HEK293 (cell line): ENCODE measurements around the gene TFG.

Experiments used
- CTCF ChIA-PET: fragments of 350-600 bp; formaldehyde crosslinking; extraction: SDS; loops from one replicate; lab custom pipeline; 2021; ENCODE audit warnings: antibody characterized with exemption; lab: Yijun Ruan, JAX
- POLR2A ChIA-PET: fragments of 300-600 bp; formaldehyde crosslinking; extraction: SDS; loops from one replicate; lab custom pipeline; 2020; ENCODE audit warnings: antibody characterized with exemption, inconsistent platforms; lab: Yijun Ruan, JAX
- H3K27ac ChIP-seq: fragments of 200-500 bp; sonication (Bioruptor generic); 2 replicates; pipeline ENCODE4 v1.5.1; 2014; ENCODE audit warnings: low read depth, low read length, control low read depth, inconsistent platforms; ENCODE audit errors: extremely low read depth
- H3K36me3 ChIP-seq, 2 experiments: fragments of 200-500 bp in 1 of 2; sonication (Bioruptor generic) in 1 of 2; 1 replicate in 1 of 2; 2 replicates in 1 of 2; pipeline ENCODE4 v1.5.1; 2014 to 2017; ENCODE audit warnings: inconsistent platforms in 2 of 2, low read length in 2 of 2; ENCODE audit not compliant: control insufficient read depth in 2 of 2, insufficient read depth in 1 of 2
- H3K4me1 ChIP-seq: fragments of 200-500 bp; sonication (Bioruptor generic); 2 replicates; pipeline ENCODE4 v1.5.1; 2014; ENCODE audit warnings: mild to moderate bottlenecking, low read length, inconsistent platforms; ENCODE audit not compliant: control insufficient read depth, insufficient read depth
- H3K4me3 ChIP-seq: 2 replicates; pipeline ENCODE4 v1.5.1; 2011; ENCODE audit warnings: low read depth, mild to moderate bottlenecking, control low read depth, low read length, moderate library complexity
- H3K9me3 ChIP-seq: fragments of 200-500 bp; sonication (Bioruptor generic); 2 replicates; pipeline ENCODE4 v1.5.1; 2014; ENCODE audit warnings: low read depth, low read length, inconsistent platforms; ENCODE audit not compliant: control insufficient read depth, insufficient read depth
- FEZF1 ChIP-seq: fragments of 450-650 bp; formaldehyde crosslinking; IDR thresholded peaks from 2 replicates; pipeline ENCODE4 v1.5.1; 2016; ENCODE audit warnings: missing biosample characterization, missing genetic modification characterization
- GFI1B ChIP-seq: fragments of 450-650 bp; formaldehyde crosslinking; IDR thresholded peaks from 2 replicates; pipeline ENCODE4 v1.5.1; 2016; ENCODE audit warnings: missing biosample characterization, missing genetic modification characterization
- GLI2 ChIP-seq: fragments of 450-650 bp; formaldehyde crosslinking; IDR thresholded peaks from 2 replicates; pipeline ENCODE4; 2017; ENCODE audit warnings: missing biosample characterization, missing genetic modification characterization, low read depth, borderline replicate concordance
- HIC1 ChIP-seq: fragments of 450-650 bp; formaldehyde crosslinking; IDR thresholded peaks from 2 replicates; pipeline ENCODE4 v1.5.1; 2016; ENCODE audit warnings: missing biosample characterization, missing genetic modification characterization
- KLF1 ChIP-seq: fragments of 450-650 bp; formaldehyde crosslinking; IDR thresholded peaks from 2 replicates; pipeline ENCODE4 v1.5.1; 2016; ENCODE audit warnings: missing biosample characterization, missing genetic modification characterization
- KLF10 ChIP-seq: fragments of 450-650 bp; IDR thresholded peaks from 2 replicates; pipeline ENCODE4 v1.5.1; 2018; ENCODE audit warnings: missing biosample characterization, mild to moderate bottlenecking, missing genetic modification characterization
- KLF16 ChIP-seq: fragments of 450-650 bp; formaldehyde crosslinking; IDR thresholded peaks from 2 replicates; pipeline ENCODE4 v1.5.1; 2017; ENCODE audit warnings: missing biosample characterization, missing genetic modification characterization
- KLF7 ChIP-seq: fragments of 450-650 bp; formaldehyde crosslinking; IDR thresholded peaks from 2 replicates; pipeline ENCODE4 v1.5.1; 2016; ENCODE audit warnings: missing biosample characterization, missing genetic modification characterization, borderline replicate concordance
- SCRT1 ChIP-seq: fragments of 450-650 bp; formaldehyde crosslinking; IDR thresholded peaks from 2 replicates; pipeline ENCODE4 v1.5.1; 2016; ENCODE audit warnings: missing biosample characterization, missing genetic modification characterization, borderline replicate concordance
- SCRT2 ChIP-seq: fragments of 450-650 bp; formaldehyde crosslinking; IDR thresholded peaks from 2 replicates; pipeline ENCODE4 v1.5.1; 2016; ENCODE audit warnings: missing biosample characterization, missing genetic modification characterization
- WT1 ChIP-seq: fragments of 450-650 bp; formaldehyde crosslinking; IDR thresholded peaks from 2 replicates; pipeline ENCODE4 v1.5.1; 2016; ENCODE audit warnings: missing biosample characterization, missing genetic modification characterization
- ZBTB11 ChIP-seq: fragments of 450-650 bp; formaldehyde crosslinking; conservative IDR thresholded peaks from 2 replicates; pipeline ENCODE4 v1.5.1; 2016; ENCODE audit warnings: low read depth, missing biosample characterization, missing genetic modification characterization
- ZFP37 ChIP-seq: fragments of 450-650 bp; formaldehyde crosslinking; IDR thresholded peaks from 2 replicates; pipeline ENCODE4 v1.5.1; 2016; ENCODE audit warnings: missing biosample characterization, missing genetic modification characterization
- ZNF140 ChIP-seq: fragments of 450-650 bp; formaldehyde crosslinking; IDR thresholded peaks from 2 replicates; pipeline ENCODE4 v1.5.1; 2016; ENCODE audit warnings: missing biosample characterization, missing genetic modification characterization
- ZNF24 ChIP-seq: fragments of 450-650 bp; formaldehyde crosslinking; IDR thresholded peaks from 2 replicates; pipeline ENCODE4 v1.5.1; 2016; ENCODE audit warnings: missing biosample characterization, missing genetic modification characterization
- ZNF324 ChIP-seq: fragments of 450-650 bp; formaldehyde crosslinking; IDR thresholded peaks from 2 replicates; pipeline ENCODE4 v1.5.1; 2016; ENCODE audit warnings: missing biosample characterization, missing genetic modification characterization
- ZNF394 ChIP-seq: fragments of 450-650 bp; formaldehyde crosslinking; IDR thresholded peaks from 2 replicates; pipeline ENCODE4 v1.5.1; 2016; ENCODE audit warnings: missing biosample characterization, missing genetic modification characterization, mild to moderate bottlenecking, moderate library complexity, borderline replicate concordance
- ZNF404 ChIP-seq: fragments of 450-650 bp; formaldehyde crosslinking; IDR thresholded peaks from 2 replicates; pipeline ENCODE4 v1.5.1; 2017; ENCODE audit warnings: missing biosample characterization, missing genetic modification characterization
- ZNF521 ChIP-seq: fragments of 450-650 bp; formaldehyde crosslinking; IDR thresholded peaks from 2 replicates; pipeline ENCODE4 v1.5.1; 2017; ENCODE audit warnings: missing biosample characterization, mild to moderate bottlenecking, missing genetic modification characterization
- ZNF548 ChIP-seq: fragments of 450-650 bp; formaldehyde crosslinking; IDR thresholded peaks from 2 replicates; pipeline ENCODE4 v1.5.1; 2016; ENCODE audit warnings: missing biosample characterization, missing genetic modification characterization
- ZNF555 ChIP-seq: fragments of 450-650 bp; formaldehyde crosslinking; conservative IDR thresholded peaks from 2 replicates; pipeline ENCODE4 v1.5.1; 2017; ENCODE audit warnings: missing biosample characterization, mild to moderate bottlenecking, missing genetic modification characterization, inconsistent platforms
- ZNF707 ChIP-seq: fragments of 450-650 bp; formaldehyde crosslinking; IDR thresholded peaks from 2 replicates; pipeline ENCODE4 v1.5.1; 2016; ENCODE audit warnings: missing biosample characterization, missing genetic modification characterization
- ZSCAN4 ChIP-seq: fragments of 450-650 bp; formaldehyde crosslinking; IDR thresholded peaks from 2 replicates; pipeline ENCODE4 v1.5.1; 2017; ENCODE audit warnings: missing biosample characterization, missing genetic modification characterization
- TF ChIP-seq, protein P1 (sequence below): fragments of 450-650 bp; formaldehyde crosslinking; IDR thresholded peaks from 2 replicates; pipeline ENCODE4 v1.5.1; 2016; ENCODE audit warnings: missing biosample characterization, missing genetic modification characterization

The TFG gene

GRCh38 chr3:100700708-100701107 is 8.6 kb upstream of the TFG start:
- POLR2A ChIA-PET = no interaction called here
- Histone ChIP-seq H3K4me1 (no peaks in the 10 kb centered on the region), H3K9me3 (no peaks in the 10 kb centered on the region), H3K4me3 (no peak overlapping the region), H3K27ac (no peak overlapping the region), H3K36me3 (no peaks in the 10 kb centered on the region)
- CTCF ChIA-PET = interaction anchor here (0.7 kb wide), 1 partner anchor 237 kb away, joined by 4 read pairs; no protein-coding TSS in a partner anchor
- TF ChIP-seq ZNF24 (tag by site-specific recombination) = no peak
- no peak for TF ChIP-seq ZNF394 (tag by site-specific recombination)
- no peak for TF ChIP-seq ZNF548
- no peak for TF ChIP-seq KLF10 (tag by site-specific recombination)
- TF ChIP-seq ZNF555 = no peak
- TF ChIP-seq KLF7 = no peak
- no peak for TF ChIP-seq ZNF140 (tag by site-specific recombination)
- no peak for TF ChIP-seq FEZF1
- TF ChIP-seq HIC1 (tag by site-specific recombination) = no peak
- TF ChIP-seq ZNF404 (tag by site-specific recombination) = no peak
- TF ChIP-seq ZNF521 (tag by site-specific recombination) = no peak
- no peak for TF ChIP-seq GFI1B (tag by site-specific recombination)
- no peak for TF ChIP-seq ZFP37 (tag by site-specific recombination)
- TF ChIP-seq ZNF707 (tag by site-specific recombination) = no peak

GRCh38 chr3:100702082-100702979 is 7.0 kb upstream of the TFG start:
- Histone ChIP-seq H3K36me3 (no peaks in the 10 kb centered on the region), H3K9me3 (no peaks in the 10 kb centered on the region), H3K27ac (no peak overlapping the region), H3K4me1 (no peaks in the 10 kb centered on the region), H3K4me3 (no peak overlapping the region)
- ChIA-PET POLR2A (no interaction called here), CTCF (no interaction called here)
- no peak for TF ChIP-seq KLF1
- no peak for TF ChIP-seq SCRT1 (tag by site-specific recombination)
- TF ChIP-seq SCRT2 = no peak
- no peak for TF ChIP-seq GLI2
- TF ChIP-seq KLF16 (tag by site-specific recombination) = no peak
- TF ChIP-seq, protein P1, sequence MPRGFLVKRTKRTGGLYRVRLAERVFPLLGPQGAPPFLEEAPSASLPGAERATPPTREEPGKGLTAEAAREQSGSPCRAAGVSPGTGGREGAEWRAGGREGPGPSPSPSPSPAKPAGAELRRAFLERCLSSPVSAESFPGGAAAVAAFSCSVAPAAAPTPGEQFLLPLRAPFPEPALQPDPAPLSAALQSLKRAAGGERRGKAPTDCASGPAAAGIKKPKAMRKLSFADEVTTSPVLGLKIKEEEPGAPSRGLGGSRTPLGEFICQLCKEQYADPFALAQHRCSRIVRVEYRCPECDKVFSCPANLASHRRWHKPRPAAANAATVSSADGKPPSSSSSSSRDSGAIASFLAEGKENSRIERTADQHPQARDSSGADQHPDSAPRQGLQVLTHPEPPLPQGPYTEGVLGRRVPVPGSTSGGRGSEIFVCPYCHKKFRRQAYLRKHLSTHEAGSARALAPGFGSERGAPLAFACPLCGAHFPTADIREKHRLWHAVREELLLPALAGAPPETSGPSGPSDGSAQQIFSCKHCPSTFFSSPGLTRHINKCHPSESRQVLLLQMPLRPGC (tag by site-specific recombination) = no peak
- no peak for TF ChIP-seq ZSCAN4
- TF ChIP-seq WT1 = no peak
- TF ChIP-seq ZBTB11 (tag by site-specific recombination) = no peak
- TF ChIP-seq ZNF324 (tag by site-specific recombination) = no peak
